IMR-90 (cell line): ENCODE measurements around the gene DPEP1. TPM values are rescaled to one million over a fixed set of nuclear protein-coding genes. Genes with fewer than 3 reads are reported as not detected.

ENCODE experiments used
- ATAC-seq: fragments of 200-7000 bp; cut with Tn5 transposase; 2 replicates; pipeline ENCODE4 v1.9.1; 2020; ENCODE audit warnings: low read depth, mild to moderate bottlenecking, moderate library complexity
- BruUV-seq: library from RNA; stranded (reverse); fragments of 400-500 nt; replicated peaks from 2 replicates; lab custom pipeline; 2021; lab: Mats Ljungman, UMichigan
- CTCF ChIA-PET: fragments of 300-600 bp; formaldehyde crosslinking; extraction: SDS; loops from one replicate; lab custom pipeline; 2021; ENCODE audit warnings: antibody characterized with exemption; lab: Yijun Ruan, JAX
- POLR2A ChIA-PET: fragments of 300-600 bp; sonication (Branson Sonifier 250); formaldehyde crosslinking; loops from one replicate; lab custom pipeline; 2022; ENCODE audit warnings: antibody characterized with exemption; ENCODE audit not compliant: unreplicated experiment; lab: Charles Lee
- DNase-seq: peaks from one replicate; pipeline ENCODE4 v3.0.0; 2013
- H2AFZ ChIP-seq: replicated peaks from 2 replicates; pipeline ENCODE3; 2013; ENCODE audit warnings: low read length, mild to moderate bottlenecking; ENCODE audit not compliant: poor library complexity
- H2AK5ac ChIP-seq: 2 replicates; pipeline ENCODE4 v1.6.1; 2013; ENCODE audit warnings: low read depth, low read length, inconsistent platforms
- H2AK9ac ChIP-seq: replicated peaks from 2 replicates; pipeline ENCODE3; 2013; ENCODE audit warnings: mild to moderate bottlenecking, low read depth, low read length, moderate library complexity; ENCODE audit not compliant: poor library complexity
- H2BK120ac ChIP-seq: 2 replicates; pipeline ENCODE4 v1.6.1; 2013; ENCODE audit warnings: low read depth, low read length, inconsistent platforms
- H2BK15ac ChIP-seq: 3 replicates; pipeline ENCODE4 v1.6.1; 2013; ENCODE audit warnings: low read depth, low read length, inconsistent platforms
- H2BK20ac ChIP-seq: 2 replicates; pipeline ENCODE4 v1.6.1; 2013; ENCODE audit warnings: low read depth, mild to moderate bottlenecking, inconsistent platforms, low read length, moderate library complexity
- H2BK5ac ChIP-seq: 2 replicates; pipeline ENCODE4 v1.6.1; 2013; ENCODE audit warnings: mild to moderate bottlenecking, low read depth, low read length, inconsistent platforms; ENCODE audit not compliant: poor library complexity, severe bottlenecking
- H3K14ac ChIP-seq: replicated peaks from 2 replicates; pipeline ENCODE4 v1.6.1; 2013; ENCODE audit warnings: low read depth, low read length, inconsistent platforms
- H3K18ac ChIP-seq: 2 replicates; pipeline ENCODE4 v1.6.1; 2013; ENCODE audit warnings: low read depth, low read length, control low read depth
- H3K23ac ChIP-seq: 2 replicates; pipeline ENCODE4 v1.6.1; 2013; ENCODE audit warnings: low read depth, low read length, inconsistent platforms
- H3K27ac ChIP-seq: 2 replicates; pipeline ENCODE4 v1.5.1; 2013; ENCODE audit warnings: mild to moderate bottlenecking, control low read depth, low read length; ENCODE audit not compliant: insufficient read depth
- H3K27me3 ChIP-seq: 2 replicates; pipeline ENCODE4 v1.6.1; 2013; ENCODE audit warnings: low read length; ENCODE audit not compliant: control insufficient read depth, insufficient read depth
- H3K36me3 ChIP-seq: 2 replicates; pipeline ENCODE4 v1.6.1; 2013; ENCODE audit warnings: low read length, mixed read lengths; ENCODE audit not compliant: control insufficient read depth, insufficient read depth
- H3K4ac ChIP-seq: 2 replicates; pipeline ENCODE4 v1.6.1; 2013; ENCODE audit warnings: low read depth, low read length, inconsistent platforms
- H3K4me1 ChIP-seq: 2 replicates; pipeline ENCODE4 v1.6.1; 2013; ENCODE audit warnings: low read length, mixed read lengths; ENCODE audit not compliant: control insufficient read depth, insufficient read depth
- H3K4me2 ChIP-seq: 2 replicates; pipeline ENCODE4 v1.6.1; 2013; ENCODE audit warnings: low read depth, mild to moderate bottlenecking, control low read depth, low read length, moderate library complexity
- H3K4me3 ChIP-seq: 2 replicates; pipeline ENCODE4 v1.5.1; 2013; ENCODE audit warnings: low read depth, mild to moderate bottlenecking, control low read depth, low read length, moderate library complexity; ENCODE audit not compliant: insufficient read depth
- H3K56ac ChIP-seq: 2 replicates; pipeline ENCODE4 v1.6.1; 2013; ENCODE audit warnings: low read length, inconsistent platforms; ENCODE audit not compliant: insufficient read depth; ENCODE audit errors: extremely low read depth
- H3K79me1 ChIP-seq, 2 experiments: 2 replicates each; pipeline ENCODE4 v1.6.1; 2013; ENCODE audit warnings: low read length in 2 of 2, inconsistent platforms in 1 of 2, low read depth in 1 of 2
- H3K9ac ChIP-seq: 2 replicates; pipeline ENCODE4 v1.6.1; 2013; ENCODE audit warnings: low read depth, low read length, control low read depth
- H3K9me1 ChIP-seq: 2 replicates; pipeline ENCODE4 v1.6.1; 2013; ENCODE audit warnings: low read length, inconsistent platforms; ENCODE audit not compliant: insufficient read depth
- H3K9me3 ChIP-seq: 2 replicates; pipeline ENCODE4 v1.6.1; 2013; ENCODE audit warnings: low read length; ENCODE audit not compliant: control insufficient read depth, insufficient read depth
- H4K20me1 ChIP-seq: 2 replicates; pipeline ENCODE4 v1.6.1; 2013; ENCODE audit warnings: low read length, inconsistent platforms; ENCODE audit not compliant: insufficient read depth
- H4K5ac ChIP-seq: 2 replicates; pipeline ENCODE4 v1.6.1; 2013; ENCODE audit warnings: mild to moderate bottlenecking, low read depth, low read length, control low read depth
- H4K8ac ChIP-seq, 2 experiments: 2 replicates each; pipeline ENCODE4 v1.6.1; 2013; ENCODE audit warnings: low read depth in 2 of 2, low read length in 2 of 2, control low read depth in 1 of 2, inconsistent platforms in 1 of 2
- H4K91ac ChIP-seq: 2 replicates; pipeline ENCODE4 v1.6.1; 2013; ENCODE audit warnings: low read depth, low read length, inconsistent platforms; ENCODE audit not compliant: insufficient read depth
- CEBPB ChIP-seq: IDR thresholded peaks from 2 replicates; pipeline ENCODE4 v1.6.1; 2012; ENCODE audit warnings: low read depth, low read length, improper control_type of control experiment
- MAFK ChIP-seq: IDR thresholded peaks from 2 replicates; pipeline ENCODE4 v1.6.1; 2012; ENCODE audit warnings: low read depth, low read length, improper control_type of control experiment
- RCOR1 ChIP-seq: IDR thresholded peaks from 2 replicates; pipeline ENCODE4 v1.6.1; 2012; ENCODE audit warnings: mild to moderate bottlenecking, low read length, improper control_type of control experiment; ENCODE audit not compliant: insufficient replicate concordance
- SMC3 ChIP-seq: fragments of 150-350 bp; IDR thresholded peaks from 2 replicates; pipeline ENCODE4 v1.6.1; 2016; ENCODE audit warnings: low read depth, mild to moderate bottlenecking, antibody characterized with exemption, low read length, moderate library complexity
- WGBS, 2 experiments: methylation state at CpG; one replicate each; pipeline versions ENCODE4 v1.1.5 to v1.1.7; 2013; ENCODE audit warnings: missing lambda C conversion rate in 2 of 2; ENCODE audit not compliant: insufficient read length in 1 of 2; ENCODE audit errors: extremely low coverage in 2 of 2; 5-methylcytosine and 5-hydroxymethylcytosine counted together
- dilution Hi-C: fragments of 300-500 bp; cut with HindIII; formaldehyde crosslinking; loops from one replicate; pipeline ENCODE4 v1.14.3; 2018; ENCODE audit warnings: low sequenced_read_pairs; ENCODE audit not compliant: unreplicated experiment
- in situ Hi-C: fragments of 300-500 bp; cut with MboI; formaldehyde crosslinking; loops from 3 replicates; pipeline ENCODE4 v1.14.3; 2019; ENCODE audit warnings: low sequenced_read_pairs, inconsistent platforms, mixed read lengths
- intact Hi-C: fragments of 100-400 bp; cut with micrococcal nuclease; formaldehyde crosslinking; loops from 2 replicates; pipeline ENCODE4 v1.10.0; 2022
- polyA plus RNA-seq, 3 experiments: library from polyadenylated mRNA; depleted of rRNA; stranded (reverse); fragments of >200 nt; gene quantifications; 2 replicates each; pipeline ENCODE4 v1.2.3, GENCODE V29; 2012; ENCODE audit warnings: low replicate concordance in 1 of 3
- total RNA-seq: library from RNA; depleted of rRNA; stranded (reverse); fragments of >200 nt; gene quantifications from 2 replicates; pipeline ENCODE4 v1.2.3, GENCODE V29; 2012

Gene DPEP1
- total and polyA plus RNA-seq, 2 of the 4 experiments (the other 2 are of a cell fraction), result not detected

DNA sequence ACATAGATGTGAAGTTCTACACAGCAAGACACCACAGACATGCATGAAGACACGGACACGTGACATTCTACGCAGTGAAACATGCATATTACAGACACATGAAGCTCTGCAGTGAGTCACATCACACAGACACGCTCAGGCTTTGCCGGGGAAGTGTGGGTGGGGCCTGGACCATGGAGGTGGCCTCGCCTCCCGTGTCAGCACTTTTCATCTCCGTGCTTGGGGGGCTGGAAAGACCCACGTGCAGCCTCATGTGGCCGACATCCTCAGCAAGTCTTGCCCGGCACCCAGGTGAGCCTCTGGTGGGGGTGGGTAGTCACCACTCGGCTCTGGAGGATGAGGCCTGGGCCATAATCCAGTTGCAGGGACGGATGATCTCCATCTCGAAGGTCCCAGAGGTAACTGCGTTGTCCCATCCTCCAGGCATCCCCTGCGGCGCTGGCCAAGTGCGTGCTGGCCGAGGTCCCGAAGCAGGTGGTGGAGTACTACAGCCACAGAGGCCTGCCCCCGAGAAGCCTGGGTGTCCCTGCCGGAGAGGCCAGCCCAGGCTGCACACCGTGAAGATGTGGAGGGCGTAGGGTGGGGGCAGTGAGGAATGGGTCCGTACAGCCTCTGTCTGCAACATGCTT is 17.3 kb upstream of the DPEP1 start:
- dilution Hi-C loops, result no loop called here
- Histone ChIP-seq H3K4me1 (no peaks in the 10 kb centered on the region), H2AK5ac (no peak overlapping the region), H2BK120ac (no peak overlapping the region), H2AK9ac (no peak overlapping the region), H2BK5ac (no peak overlapping the region), H3K27me3 (no peaks in the 10 kb centered on the region), H3K9me1 (no peaks in the 10 kb centered on the region; the same call in 1 of the 2 replicates), H3K18ac (no peak overlapping the region), H3K9ac (no peak overlapping the region), H2BK15ac (no peak overlapping the region), H4K20me1 (no peaks in the 10 kb centered on the region), H3K4ac (no peak overlapping the region), H3K27ac (no peak overlapping the region), H3K79me1 (no peaks in the 10 kb centered on the region), H4K91ac (no peak overlapping the region), H4K8ac (no peak overlapping the region), H2AFZ (no peak overlapping the region), H3K4me2 (no peak overlapping the region), H3K56ac (no peak overlapping the region), H3K9me3 (no peaks in the 10 kb centered on the region), H3K14ac (no peak overlapping the region), H3K36me3 (no peaks in the 10 kb centered on the region; the same call in 1 of the 2 replicates), H3K23ac (no peak overlapping the region), H3K4me3 (no peak overlapping the region), H2BK20ac (no peak overlapping the region), H4K5ac (no peak overlapping the region)
- intact Hi-C loops, result no loop called here
- in situ Hi-C loops, result no loop called here
- CTCF ChIA-PET, result interaction anchor here (1.1 kb wide), 1 partner anchor 12 kb away, joined by 4 read pairs; no protein-coding TSS in a partner anchor
- ATAC-seq (no peak), DNase-seq (no peak)
- TF ChIP-seq SMC3 (no peak), MAFK (peak; percentile 54), RCOR1 (no peak), CEBPB (no peak)
- POLR2A ChIA-PET, result no interaction called here
- WGBS, 2 experiments, result 88% methylated on average over 7 of the region's 25 CpGs; no CpG with 5 or more reads in 1 of the 2 experiments
- no TSS peak for BruUV-seq
